ENCODE results near the gene CATSPERZ. TPM values are rescaled to one million over a fixed set of nuclear protein-coding genes. Genes with fewer than 3 reads are reported as not detected.

CATSPERZ gene
- total and polyA plus RNA-seq, 9 of the 15 experiments (the other 6 are each of a cell fraction or from before 2014, with no cell fraction given): 0.86 to 8.5 (median 3.5) TPM

DNA sequence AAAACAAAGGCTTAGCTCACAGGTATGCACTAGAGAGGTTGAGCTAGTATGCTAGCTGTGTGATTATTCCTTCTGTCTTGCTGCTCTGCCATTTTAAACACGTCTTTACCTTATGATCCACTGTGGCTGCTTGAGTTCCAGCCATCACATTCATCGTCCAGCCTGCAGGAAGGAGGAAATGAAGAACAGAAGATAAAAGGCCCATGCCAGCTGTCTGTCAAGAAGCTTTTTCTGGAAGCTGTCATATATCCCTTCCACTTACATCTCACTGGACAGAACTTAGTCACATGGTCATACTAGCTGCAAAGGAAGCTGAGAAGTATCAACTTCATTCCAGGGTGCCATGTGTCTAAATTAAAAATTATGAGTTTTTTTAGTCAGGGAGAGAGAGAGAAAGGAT, 27.2 kb downstream of the CATSPERZ start (continued):
- TF ChIP-seq, protein P1, sequence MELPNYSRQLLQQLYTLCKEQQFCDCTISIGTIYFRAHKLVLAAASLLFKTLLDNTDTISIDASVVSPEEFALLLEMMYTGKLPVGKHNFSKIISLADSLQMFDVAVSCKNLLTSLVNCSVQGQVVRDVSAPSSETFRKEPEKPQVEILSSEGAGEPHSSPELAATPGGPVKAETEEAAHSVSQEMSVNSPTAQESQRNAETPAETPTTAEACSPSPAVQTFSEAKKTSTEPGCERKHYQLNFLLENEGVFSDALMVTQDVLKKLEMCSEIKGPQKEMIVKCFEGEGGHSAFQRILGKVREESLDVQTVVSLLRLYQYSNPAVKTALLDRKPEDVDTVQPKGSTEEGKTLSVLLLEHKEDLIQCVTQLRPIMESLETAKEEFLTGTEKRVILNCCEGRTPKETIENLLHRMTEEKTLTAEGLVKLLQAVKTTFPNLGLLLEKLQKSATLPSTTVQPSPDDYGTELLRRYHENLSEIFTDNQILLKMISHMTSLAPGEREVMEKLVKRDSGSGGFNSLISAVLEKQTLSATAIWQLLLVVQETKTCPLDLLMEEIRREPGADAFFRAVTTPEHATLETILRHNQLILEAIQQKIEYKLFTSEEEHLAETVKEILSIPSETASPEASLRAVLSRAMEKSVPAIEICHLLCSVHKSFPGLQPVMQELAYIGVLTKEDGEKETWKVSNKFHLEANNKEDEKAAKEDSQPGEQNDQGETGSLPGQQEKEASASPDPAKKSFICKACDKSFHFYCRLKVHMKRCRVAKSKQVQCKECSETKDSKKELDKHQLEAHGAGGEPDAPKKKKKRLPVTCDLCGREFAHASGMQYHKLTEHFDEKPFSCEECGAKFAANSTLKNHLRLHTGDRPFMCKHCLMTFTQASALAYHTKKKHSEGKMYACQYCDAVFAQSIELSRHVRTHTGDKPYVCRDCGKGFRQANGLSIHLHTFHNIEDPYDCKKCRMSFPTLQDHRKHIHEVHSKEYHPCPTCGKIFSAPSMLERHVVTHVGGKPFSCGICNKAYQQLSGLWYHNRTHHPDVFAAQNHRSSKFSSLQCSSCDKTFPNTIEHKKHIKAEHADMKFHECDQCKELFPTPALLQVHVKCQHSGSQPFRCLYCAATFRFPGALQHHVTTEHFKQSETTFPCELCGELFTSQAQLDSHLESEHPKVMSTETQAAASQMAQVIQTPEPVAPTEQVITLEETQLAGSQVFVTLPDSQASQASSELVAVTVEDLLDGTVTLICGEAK (IDR thresholded peaks at IDR 0.05): no peak
- TF ChIP-seq, protein P1 (CRISPR knock-in tag; IDR thresholded peaks at IDR 0.05): no peak
- TF ChIP-seq, protein P2, sequence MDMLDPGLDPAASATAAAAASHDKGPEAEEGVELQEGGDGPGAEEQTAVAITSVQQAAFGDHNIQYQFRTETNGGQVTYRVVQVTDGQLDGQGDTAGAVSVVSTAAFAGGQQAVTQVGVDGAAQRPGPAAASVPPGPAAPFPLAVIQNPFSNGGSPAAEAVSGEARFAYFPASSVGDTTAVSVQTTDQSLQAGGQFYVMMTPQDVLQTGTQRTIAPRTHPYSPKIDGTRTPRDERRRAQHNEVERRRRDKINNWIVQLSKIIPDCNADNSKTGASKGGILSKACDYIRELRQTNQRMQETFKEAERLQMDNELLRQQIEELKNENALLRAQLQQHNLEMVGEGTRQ (CRISPR knock-in tag; IDR thresholded peaks at IDR 0.05): peak; percentile 29; the same call in 1 of the 2 replicates
- TF ChIP-seq RAD51 (IDR thresholded peaks at IDR 0.05; ENCODE audit: borderline replicate concordance, low read depth): 0 out of 2 replicates have a peak, but pooled peaks have one; percentile 28
- TF ChIP-seq SMARCA5 (IDR thresholded peaks at IDR 0.05): peak; percentile 91
- TF ChIP-seq, protein P3, sequence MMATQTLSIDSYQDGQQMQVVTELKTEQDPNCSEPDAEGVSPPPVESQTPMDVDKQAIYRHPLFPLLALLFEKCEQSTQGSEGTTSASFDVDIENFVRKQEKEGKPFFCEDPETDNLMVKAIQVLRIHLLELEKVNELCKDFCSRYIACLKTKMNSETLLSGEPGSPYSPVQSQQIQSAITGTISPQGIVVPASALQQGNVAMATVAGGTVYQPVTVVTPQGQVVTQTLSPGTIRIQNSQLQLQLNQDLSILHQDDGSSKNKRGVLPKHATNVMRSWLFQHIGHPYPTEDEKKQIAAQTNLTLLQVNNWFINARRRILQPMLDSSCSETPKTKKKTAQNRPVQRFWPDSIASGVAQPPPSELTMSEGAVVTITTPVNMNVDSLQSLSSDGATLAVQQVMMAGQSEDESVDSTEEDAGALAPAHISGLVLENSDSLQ (IDR thresholded peaks at IDR 0.05): peak; percentile 71
- TF ChIP-seq SAP30 (IDR thresholded peaks at IDR 0.05; ENCODE audit: borderline replicate concordance, insufficient read depth, low read depth, low read length, poor library complexity, severe bottlenecking): no peak
- TF ChIP-seq NFYB (IDR thresholded peaks at IDR 0.05; ENCODE audit: extremely low read depth, insufficient read length): peak; percentile 32
- TF ChIP-seq, protein P4, sequence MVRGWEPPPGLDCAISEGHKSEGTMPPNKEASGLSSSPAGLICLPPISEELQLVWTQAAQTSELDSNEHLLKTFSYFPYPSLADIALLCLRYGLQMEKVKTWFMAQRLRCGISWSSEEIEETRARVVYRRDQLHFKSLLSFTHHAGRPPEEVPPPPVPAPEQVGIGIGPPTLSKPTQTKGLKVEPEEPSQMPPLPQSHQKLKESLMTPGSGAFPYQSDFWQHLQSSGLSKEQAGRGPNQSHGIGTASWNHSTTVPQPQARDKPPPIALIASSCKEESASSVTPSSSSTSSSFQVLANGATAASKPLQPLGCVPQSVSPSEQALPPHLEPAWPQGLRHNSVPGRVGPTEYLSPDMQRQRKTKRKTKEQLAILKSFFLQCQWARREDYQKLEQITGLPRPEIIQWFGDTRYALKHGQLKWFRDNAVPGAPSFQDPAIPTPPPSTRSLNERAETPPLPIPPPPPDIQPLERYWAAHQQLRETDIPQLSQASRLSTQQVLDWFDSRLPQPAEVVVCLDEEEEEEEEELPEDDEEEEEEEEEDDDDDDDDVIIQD (CRISPR knock-in tag; IDR thresholded peaks at IDR 0.05): no peak
- TF ChIP-seq, protein P5, sequence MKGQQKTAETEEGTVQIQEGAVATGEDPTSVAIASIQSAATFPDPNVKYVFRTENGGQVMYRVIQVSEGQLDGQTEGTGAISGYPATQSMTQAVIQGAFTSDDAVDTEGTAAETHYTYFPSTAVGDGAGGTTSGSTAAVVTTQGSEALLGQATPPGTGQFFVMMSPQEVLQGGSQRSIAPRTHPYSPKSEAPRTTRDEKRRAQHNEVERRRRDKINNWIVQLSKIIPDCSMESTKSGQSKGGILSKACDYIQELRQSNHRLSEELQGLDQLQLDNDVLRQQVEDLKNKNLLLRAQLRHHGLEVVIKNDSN (CRISPR knock-in tag; IDR thresholded peaks at IDR 0.05): peak; percentile 35
- TF ChIP-seq, protein P6, sequence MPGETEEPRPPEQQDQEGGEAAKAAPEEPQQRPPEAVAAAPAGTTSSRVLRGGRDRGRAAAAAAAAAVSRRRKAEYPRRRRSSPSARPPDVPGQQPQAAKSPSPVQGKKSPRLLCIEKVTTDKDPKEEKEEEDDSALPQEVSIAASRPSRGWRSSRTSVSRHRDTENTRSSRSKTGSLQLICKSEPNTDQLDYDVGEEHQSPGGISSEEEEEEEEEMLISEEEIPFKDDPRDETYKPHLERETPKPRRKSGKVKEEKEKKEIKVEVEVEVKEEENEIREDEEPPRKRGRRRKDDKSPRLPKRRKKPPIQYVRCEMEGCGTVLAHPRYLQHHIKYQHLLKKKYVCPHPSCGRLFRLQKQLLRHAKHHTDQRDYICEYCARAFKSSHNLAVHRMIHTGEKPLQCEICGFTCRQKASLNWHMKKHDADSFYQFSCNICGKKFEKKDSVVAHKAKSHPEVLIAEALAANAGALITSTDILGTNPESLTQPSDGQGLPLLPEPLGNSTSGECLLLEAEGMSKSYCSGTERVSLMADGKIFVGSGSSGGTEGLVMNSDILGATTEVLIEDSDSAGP (CRISPR knock-in tag; IDR thresholded peaks at IDR 0.05): no peak
- TF ChIP-seq ZSCAN29 (IDR thresholded peaks at IDR 0.05): no peak
